Gastrocnemius medialis (tissue), 4 donors: ENCODE data around the gene FAM168A. TPM values are rescaled to one million over a fixed set of nuclear protein-coding genes. Genes with fewer than 3 reads are reported as not detected.
A peak's percentile ranks its signal among the peaks of the same experiment; 100 is the strongest.

Experiments
- ATAC-seq, 2 donors: fragments of 150-250 bp; one replicate each; pipeline ENCODE4 v1.9.1; 2016
- DNase-seq, 2 donors: peaks; one replicate each; pipeline ENCODE4 v3.0.0-alpha.2; 2019
- H3K27ac ChIP-seq, 4 donors: fragments of 200-600 bp; sonication (generic); 1 replicate in 1 of 4; 2 replicates in 3 of 4; pipeline ENCODE4 v1.5.1; 2016 to 2018; ENCODE audit warnings: mild to moderate bottlenecking in 2 of 4, moderate library complexity in 1 of 4
- H3K27me3 ChIP-seq, 3 donors: fragments of 200-600 bp; sonication (generic) in 2 of 3; 1 replicate in 1 of 3; 2 replicates in 2 of 3; pipeline versions ENCODE4 v1.5.1 to v1.6.0; 2016 to 2019; ENCODE audit warnings: mild to moderate bottlenecking in 1 of 3, moderate library complexity in 1 of 3
- H3K36me3 ChIP-seq, 2 donors: fragments of 200-600 bp; sonication (generic) in 1 of 2; one replicate each; pipeline ENCODE4 v1.5.1; 2017 to 2018
- H3K4me1 ChIP-seq, 2 donors: fragments of 200-600 bp; sonication (generic) in 1 of 2; one replicate each; pipeline ENCODE4 v1.5.1; 2016 to 2017; ENCODE audit warnings: mild to moderate bottlenecking in 2 of 2
- H3K4me3 ChIP-seq, 4 donors: fragments of 200-600 bp; sonication (generic) in 3 of 4; 1 replicate in 1 of 4; 2 replicates in 3 of 4; pipeline ENCODE4 v1.5.1; 2016 to 2019; ENCODE audit warnings: mild to moderate bottlenecking in 2 of 4
- H3K9me3 ChIP-seq, 3 donors: fragments of 200-600 bp; sonication (generic) in 2 of 3; 1 replicate in 1 of 3; 2 replicates in 2 of 3; pipeline ENCODE4 v1.5.1; 2016 to 2019
- CTCF ChIP-seq, 5 experiments: fragments of 450-650 bp in 3 of 5; fragments of 200-600 bp in 2 of 5; sonication (generic) in 2 of 5; IDR thresholded peaks in 4 of 5; conservative IDR thresholded peaks in 1 of 5; 1 replicate in 4 of 5; 2 replicates in 1 of 5; pipeline ENCODE4 v1.5.1; 2016 to 2019; ENCODE audit warnings: antibody characterized with exemption in 5 of 5, mild to moderate bottlenecking in 3 of 5, moderate library complexity in 3 of 5
- POLR2A ChIP-seq, 2 donors: fragments of 450-650 bp; IDR thresholded peaks; one replicate each; pipeline ENCODE4 v1.6.1; 2017; ENCODE audit warnings: antibody characterized with exemption in 2 of 2, mild to moderate bottlenecking in 2 of 2, moderate library complexity in 2 of 2
- in situ Hi-C, 4 donors: fragments of 200-750 bp; cut with MboI; loops; one replicate each; pipeline versions ENCODE4 v1.15.0 to v1.8.0; 2017; ENCODE audit warnings: low sequenced_read_pairs in 4 of 4
- intact Hi-C: fragments of 100-400 bp; cut with DNase I; formaldehyde crosslinking; loops from one replicate; pipeline ENCODE4 v1.15.1; 2023; ENCODE audit warnings: low total_unique reads
- total RNA-seq, 4 donors: library from RNA; depleted of rRNA; stranded (reverse); fragments of >200 nt; gene quantifications; one replicate each; pipeline versions ENCODE4 v1.1.0 to v1.2.3, GENCODE V29; 2016

FAM168A gene
- total RNA-seq, 4 donors from 2014 or later = 15.9 to 29.3 (median 21.4) TPM

- in situ Hi-C loops (no loop called here), intact Hi-C loops (no loop called here)
- no peak for ATAC-seq
- TF ChIP-seq POLR2A (IDR thresholded peaks at IDR 0.05) = no peak
- TF ChIP-seq CTCF (IDR thresholded peaks at IDR 0.05 in 4 of 5, conservative IDR thresholded peaks at IDR 0.05 in 1 of 5) = no peak
- no peak overlapping the region for H3K27ac ChIP-seq
- no peaks in the 10 kb centered on the region for H3K9me3 ChIP-seq
- no peaks in the 10 kb centered on the region for H3K4me1 ChIP-seq
- no peak overlapping the region for H3K4me3 ChIP-seq
- DNase-seq = no peak
- H3K27me3 ChIP-seq = no peaks in the 10 kb centered on the region
- H3K36me3 ChIP-seq = no peaks in the 10 kb centered on the region
Measured at GRCh38 chr11:73612601-73613140, 14.8 kb upstream of the FAM168A start.

GRCh38 chr11:73598719-73599379 is 937 bp upstream of the FAM168A start:
- Histone ChIP-seq H3K36me3 (no peaks in the 10 kb centered on the region), H3K27ac (peak overlapping the region; percentile 87 to 93 (median 92)), H3K9me3 (no peaks in the 10 kb centered on the region), H3K27me3 (no peaks in the 10 kb centered on the region), H3K4me1 (peaks cover 25 to 31% of the 10 kb centered on the region in 2 donors), H3K4me3 (peak overlapping the region; percentile 83 to 99 (median 94))
- TF ChIP-seq CTCF (IDR thresholded peaks at IDR 0.05 in 4 of 5, conservative IDR thresholded peaks at IDR 0.05 in 1 of 5) (no peak), POLR2A (IDR thresholded peaks at IDR 0.05) (no peak)
- DNase-seq = no peak
- ATAC-seq = no peak
- in situ Hi-C loops = no loop called here
- intact Hi-C loops = loop anchor here (2.0 to 5.0 kb wide), 3 partner anchors 118 to 290 kb away; partner anchors contain the start of genes ARHGEF17 and MRPL48

- Histone ChIP-seq H3K27ac (peak overlapping the region; percentile 87 to 93 (median 92)), H3K36me3 (no peaks in the 10 kb centered on the region), H3K27me3 (no peaks in the 10 kb centered on the region), H3K4me1 (peaks cover 25 to 31% of the 10 kb centered on the region in 2 donors), H3K9me3 (no peaks in the 10 kb centered on the region), H3K4me3 (peak overlapping the region; percentile 83 to 99 (median 94))
- intact Hi-C loops (loop anchor here (5.0 kb wide), 1 partner anchor 190 kb away; the partner anchor contains the start of gene MRPL48), in situ Hi-C loops (no loop called here)
- peak in 1 of 5 experiments; percentile 9 for TF ChIP-seq CTCF (IDR thresholded peaks at IDR 0.05 in 4 of 5, conservative IDR thresholded peaks at IDR 0.05 in 1 of 5)
- no peak for TF ChIP-seq POLR2A (IDR thresholded peaks at IDR 0.05)
- DNase-seq (no peak), ATAC-seq (no peak)
Measured at GRCh38 chr11:73597336-73597955, 466 bp downstream of the FAM168A start.

GRCh38 chr11:73596547-73596946 is 1.4 kb downstream of the FAM168A start:
- peak overlapping the region in 2 of 4 donors; percentile 89 to 98 for H3K4me3 ChIP-seq
- intact Hi-C loops (loop anchor here (5.0 kb wide), 1 partner anchor 191 kb away; the partner anchor contains the start of gene MRPL48), in situ Hi-C loops (no loop called here)
- peaks cover 22 to 29% of the 10 kb centered on the region in 2 donors for H3K4me1 ChIP-seq
- ATAC-seq (no peak), DNase-seq (no peak)
- TF ChIP-seq POLR2A (IDR thresholded peaks at IDR 0.05) = no peak
- no peak for TF ChIP-seq CTCF (IDR thresholded peaks at IDR 0.05 in 4 of 5, conservative IDR thresholded peaks at IDR 0.05 in 1 of 5)
- no peak overlapping the region for H3K27ac ChIP-seq
- no peaks in the 10 kb centered on the region for H3K27me3 ChIP-seq
- H3K36me3 ChIP-seq = no peaks in the 10 kb centered on the region
- no peaks in the 10 kb centered on the region for H3K9me3 ChIP-seq
